Activated CD4-positive, alpha-beta memory T cell treated with anti-CD3 and anti-CD28 coated beads, Interleukin-2, amount 10 ng/mL, durations not matched to agents 7 days and 5 days (primary cell): Measurements from ENCODE around the gene PLPPR1. TPM values are rescaled to one million over a fixed set of nuclear protein-coding genes. Genes with fewer than 3 reads are reported as not detected.
"Not testable (repeated sequence)": the region's sequence is repeated elsewhere in the genome, so short reads cannot be mapped to it uniquely, and the experiment has no call there.

Experiments used
- CTCF ChIA-PET: fragments of 350-600 bp; sonication (Branson Sonifier 250); formaldehyde crosslinking; loops from one replicate; lab custom pipeline; 2021; ENCODE audit warnings: antibody characterized with exemption, inconsistent platforms; lab: Charles Lee
- POLR2A ChIA-PET: fragments of 350-600 bp; sonication (Branson Sonifier 250); formaldehyde crosslinking; loops from one replicate; lab custom pipeline; 2021; ENCODE audit warnings: antibody characterized with exemption; lab: Charles Lee
- DNase-seq: peaks from one replicate; pipeline ENCODE4 v3.0.0-alpha.2; 2020
- H3K27ac Mint-ChIP-seq: one replicate; pipeline ENCODE4 v1.8.0; 2021; ENCODE audit warnings: mild to moderate bottlenecking, mixed read lengths
- H3K27me3 Mint-ChIP-seq: one replicate; pipeline ENCODE4 v1.8.0; 2021; ENCODE audit warnings: mixed read lengths
- H3K36me3 Mint-ChIP-seq: one replicate; pipeline ENCODE4 v1.8.0; 2021; ENCODE audit warnings: low read depth, mixed read lengths
- H3K4me1 Mint-ChIP-seq: one replicate; pipeline ENCODE4 v1.8.0; 2021; ENCODE audit warnings: mixed read lengths
- H3K4me3 Mint-ChIP-seq: one replicate; pipeline ENCODE4 v1.8.0; 2021; ENCODE audit warnings: mild to moderate bottlenecking, mixed read lengths
- H3K9me3 Mint-ChIP-seq: one replicate; pipeline ENCODE4 v1.8.0; 2021; ENCODE audit warnings: mixed read lengths
- total RNA-seq, 2 experiments: library from RNA; stranded (reverse); gene quantifications; one replicate each; pipeline ENCODE4 v1.2.3, GENCODE V29; 2021

PLPPR1 gene
- total RNA-seq, 2 experiments from 2014 or later: not detected

GRCh38 chr9:101311191-101311590, 282.7 kb downstream of the PLPPR1 start:
- Mint-ChIP-seq H3K27me3 (peaks cover 1% of the 10 kb centered on the region), H3K9me3 (no peaks in the 10 kb centered on the region), H3K27ac (no peak overlapping the region), H3K36me3 (no peaks in the 10 kb centered on the region), H3K4me1 (no peaks in the 10 kb centered on the region), H3K4me3 (no peak overlapping the region)
- DNase-seq: no peak
- CTCF ChIA-PET: interaction anchor here (1.0 to 3.0 kb wide), 11 partner anchors 9 to 748 kb away, joined by 3 to 28 read pairs (median 6); no protein-coding TSS in a partner anchor
- POLR2A ChIA-PET: no interaction called here

- Mint-ChIP-seq H3K4me3 (no peak overlapping the region), H3K27ac (no peak overlapping the region), H3K36me3 (no peaks in the 10 kb centered on the region), H3K9me3 (no peaks in the 10 kb centered on the region), H3K4me1 (no peaks in the 10 kb centered on the region), H3K27me3 (peaks cover 1% of the 10 kb centered on the region)
- ChIA-PET POLR2A (no interaction called here), CTCF (interaction anchor here (0.7 to 3.0 kb wide), 15 partner anchors 9 to 749 kb away, joined by 3 to 28 read pairs (median 5); no protein-coding TSS in a partner anchor)
- no peak for DNase-seq
These were observed 283.4 kb downstream of the PLPPR1 start for GRCh38 chr9:101311758-101312420.

- Mint-ChIP-seq H3K36me3 (no peaks in the 10 kb centered on the region), H3K4me3 (no peak overlapping the region), H3K27ac (no peak overlapping the region), H3K27me3 (peaks cover 1% of the 10 kb centered on the region), H3K4me1 (no peaks in the 10 kb centered on the region), H3K9me3 (no peaks in the 10 kb centered on the region)
- POLR2A ChIA-PET: no interaction called here
- CTCF ChIA-PET: interaction anchor here (1.0 to 3.0 kb wide), 4 partner anchors 10 to 718 kb away, joined by 3 to 28 read pairs (median 6); no protein-coding TSS in a partner anchor
- no peak for DNase-seq
These were observed 284.1 kb downstream of the PLPPR1 start for GRCh38 chr9:101312661-101313060.

- H3K9me3 Mint-ChIP-seq: no peaks in the 10 kb centered on the region
- ChIA-PET CTCF (no interaction called here), POLR2A (no interaction called here)
- DNase-seq: no peak
- H3K4me1 Mint-ChIP-seq: no peaks in the 10 kb centered on the region
- H3K27me3 Mint-ChIP-seq: peaks cover 1% of the 10 kb centered on the region
- no peak overlapping the region for H3K4me3 Mint-ChIP-seq
- no peak overlapping the region for H3K27ac Mint-ChIP-seq
- H3K36me3 Mint-ChIP-seq: no peaks in the 10 kb centered on the region
These were observed 286.6 kb downstream of the PLPPR1 start for GRCh38 chr9:101315112-101315450.

- Mint-ChIP-seq H3K9me3 (no peaks in the 10 kb centered on the region), H3K4me3 (no peak overlapping the region), H3K27ac (no peak overlapping the region), H3K27me3 (peaks cover 2% of the 10 kb centered on the region), H3K4me1 (no peaks in the 10 kb centered on the region), H3K36me3 (no peaks in the 10 kb centered on the region)
- DNase-seq: no peak
- CTCF ChIA-PET: no interaction called here
- POLR2A ChIA-PET: no interaction called here
These were observed 289.2 kb downstream of the PLPPR1 start for GRCh38 chr9:101317735-101318134.

- peaks cover 2% of the 10 kb centered on the region for H3K9me3 Mint-ChIP-seq
- POLR2A ChIA-PET: no interaction called here
- H3K36me3 Mint-ChIP-seq: no peaks in the 10 kb centered on the region
- DNase-seq: no peak
- CTCF ChIA-PET: interaction anchor here (1.9 kb wide), 1 partner anchor 11 kb away, joined by 6 read pairs; no protein-coding TSS in a partner anchor
- H3K4me1 Mint-ChIP-seq: no peaks in the 10 kb centered on the region
- peaks cover 2% of the 10 kb centered on the region for H3K27me3 Mint-ChIP-seq
- no peak overlapping the region for H3K4me3 Mint-ChIP-seq
- H3K27ac Mint-ChIP-seq: no peak overlapping the region
These were observed 294.6 kb downstream of the PLPPR1 start for GRCh38 chr9:101323129-101323528.

- Mint-ChIP-seq H3K27ac (no peak overlapping the region), H3K27me3 (peaks cover 2% of the 10 kb centered on the region), H3K4me1 (no peaks in the 10 kb centered on the region), H3K36me3 (no peaks in the 10 kb centered on the region), H3K4me3 (no peak overlapping the region), H3K9me3 (peaks cover 2% of the 10 kb centered on the region)
- POLR2A ChIA-PET: interaction anchor here (0.5 kb wide), 1 partner anchor 436 kb away, joined by 3 read pairs; no protein-coding TSS in a partner anchor
- no peak for DNase-seq
- CTCF ChIA-PET: interaction anchor here (1.4 kb wide), 1 partner anchor 610 kb away, joined by 5 read pairs; no protein-coding TSS in a partner anchor
These were observed 295.8 kb downstream of the PLPPR1 start for GRCh38 chr9:101324245-101324804.

- peaks cover 2% of the 10 kb centered on the region for H3K27me3 Mint-ChIP-seq
- peaks cover 2% of the 10 kb centered on the region for H3K9me3 Mint-ChIP-seq
These were observed 296.5 kb downstream of the PLPPR1 start for GRCh38 chr9:101325053-101325452.

GRCh38 chr9:101326035-101326434, 297.5 kb downstream of the PLPPR1 start:
- Mint-ChIP-seq H3K27ac (no peak overlapping the region), H3K9me3 (peaks cover 2% of the 10 kb centered on the region), H3K36me3 (no peaks in the 10 kb centered on the region), H3K4me3 (no peak overlapping the region), H3K27me3 (peaks cover 4% of the 10 kb centered on the region), H3K4me1 (no peaks in the 10 kb centered on the region)
- POLR2A ChIA-PET: no interaction called here
- DNase-seq: no peak
- CTCF ChIA-PET: no interaction called here

More at GRCh38 chr9:101325053-101325452, 296.5 kb downstream of the PLPPR1 start:
- Mint-ChIP-seq H3K36me3 (no peaks in the 10 kb centered on the region), H3K4me3 (no peak overlapping the region), H3K27ac (no peak overlapping the region), H3K4me1 (no peaks in the 10 kb centered on the region)
- ChIA-PET CTCF (interaction anchor here (1.4 kb wide), 1 partner anchor 610 kb away, joined by 5 read pairs; no protein-coding TSS in a partner anchor), POLR2A (interaction anchor here (0.5 kb wide), 1 partner anchor 437 kb away, joined by 3 read pairs; no protein-coding TSS in a partner anchor)
- no peak for DNase-seq

GRCh38 chr9:101326501-101326900, 298.0 kb downstream of the PLPPR1 start:
- ChIA-PET POLR2A (interaction anchor here (0.7 kb wide), 1 partner anchor 26 kb away, joined by 3 read pairs; no protein-coding TSS in a partner anchor), CTCF (no interaction called here)
- H3K4me3 Mint-ChIP-seq: no peak overlapping the region
- DNase-seq: no peak
- H3K36me3 Mint-ChIP-seq: no peaks in the 10 kb centered on the region
- no peaks in the 10 kb centered on the region for H3K4me1 Mint-ChIP-seq
- H3K27me3 Mint-ChIP-seq: peaks cover 4% of the 10 kb centered on the region
- peaks cover 2% of the 10 kb centered on the region for H3K9me3 Mint-ChIP-seq
- H3K27ac Mint-ChIP-seq: no peak overlapping the region

- H3K27ac Mint-ChIP-seq, CTCF ChIA-PET, H3K4me1 Mint-ChIP-seq, DNase-seq, H3K36me3 Mint-ChIP-seq, H3K9me3 Mint-ChIP-seq, H3K4me3 Mint-ChIP-seq, POLR2A ChIA-PET, H3K27me3 Mint-ChIP-seq: not testable (repeated sequence)
These were observed 298.9 kb downstream of the PLPPR1 start for GRCh38 chr9:101327422-101327909.

- CTCF ChIA-PET: no interaction called here
- H3K9me3 Mint-ChIP-seq: peaks cover under 1% of the 10 kb centered on the region
- H3K27me3 Mint-ChIP-seq: peaks cover 3% of the 10 kb centered on the region
These were observed 303.8 kb downstream of the PLPPR1 start for GRCh38 chr9:101332362-101332761.

GRCh38 chr9:101333490-101333889, 305.0 kb downstream of the PLPPR1 start:
- ChIA-PET POLR2A (no interaction called here), CTCF (interaction anchor here (1.4 kb wide), 1 partner anchor 22 kb away, joined by 3 read pairs; no protein-coding TSS in a partner anchor)
- peaks cover 3% of the 10 kb centered on the region for H3K27me3 Mint-ChIP-seq
- no peak for DNase-seq
- H3K4me3 Mint-ChIP-seq: no peak overlapping the region
- no peaks in the 10 kb centered on the region for H3K36me3 Mint-ChIP-seq
- no peaks in the 10 kb centered on the region for H3K9me3 Mint-ChIP-seq
- H3K4me1 Mint-ChIP-seq: no peaks in the 10 kb centered on the region
- no peak overlapping the region for H3K27ac Mint-ChIP-seq

More at GRCh38 chr9:101332362-101332761, 303.8 kb downstream of the PLPPR1 start:
- no peak overlapping the region for H3K4me3 Mint-ChIP-seq
- DNase-seq: no peak
- H3K4me1 Mint-ChIP-seq: no peaks in the 10 kb centered on the region
- H3K27ac Mint-ChIP-seq: no peak overlapping the region
- POLR2A ChIA-PET: no interaction called here
- no peaks in the 10 kb centered on the region for H3K36me3 Mint-ChIP-seq
